D721Med (cell line): ENCODE results near the gene MYO15A.

Source experiments
- DNase-seq: peaks from one replicate; pipeline ENCODE4 v3.0.0; 2011; ENCODE audit warnings: low spot score; ENCODE audit not compliant: insufficient read length
- FAIRE-seq: peaks from 2 replicates; lab custom pipeline; 2011; peaks lifted over from hg19 to GRCh38; lab: Jason Lieb, UNC
- CTCF ChIP-seq: IDR thresholded peaks from 2 replicates; pipeline ENCODE4 v1.5.1; 2012; ENCODE audit warnings: mild to moderate bottlenecking, control low read depth; ENCODE audit not compliant: insufficient read depth; ENCODE audit errors: missing control alignments

Gene MYO15A

GRCh38 chr17:18107971-18108370 is 585 bp upstream of the MYO15A start:
- DNase-seq: no peak
- no peak for FAIRE-seq
- no peak for TF ChIP-seq CTCF

- no peak for DNase-seq
- FAIRE-seq: no peak
- TF ChIP-seq CTCF: no peak
Measured at GRCh38 chr17:18109935-18110485, 1.5 kb downstream of the MYO15A start.

- FAIRE-seq: no peak
- DNase-seq: no peak
- TF ChIP-seq CTCF: no peak
Measured at GRCh38 chr17:18110636-18111145, 2.1 kb downstream of the MYO15A start.

GRCh38 chr17:18111330-18111971 is 2.9 kb downstream of the MYO15A start:
- DNase-seq (no peak), FAIRE-seq (no peak)
- no peak for TF ChIP-seq CTCF

GRCh38 chr17:18115517-18115916 is 7.0 kb downstream of the MYO15A start:
- FAIRE-seq: no peak
- no peak for DNase-seq
- no peak for TF ChIP-seq CTCF

- FAIRE-seq (no peak), DNase-seq (no peak)
- TF ChIP-seq CTCF: no peak
Measured at GRCh38 chr17:18116078-18116477, 7.5 kb downstream of the MYO15A start.

- FAIRE-seq (no peak), DNase-seq (no peak)
- TF ChIP-seq CTCF: no peak
Measured at GRCh38 chr17:18117533-18117932, 9.0 kb downstream of the MYO15A start.
